WTC11 (cell line): ENCODE data around the gene DPYSL5. TPM values are rescaled to one million over a fixed set of nuclear protein-coding genes. Genes with fewer than 3 reads are reported as not detected.

Experiments used
- ATAC-seq: fragments of 200-7000 bp; cut with Tn5 transposase; 2 replicates; pipeline ENCODE4 v1.10.0; 2021; ENCODE audit warnings: mild to moderate bottlenecking, moderate library complexity
- CTCF ChIA-PET: fragments of 300-600 bp; sonication (Branson Sonifier 250); formaldehyde crosslinking; loops from one replicate; lab custom pipeline; 2021; ENCODE audit warnings: antibody characterized with exemption; lab: Charles Lee
- POLR2A ChIA-PET: fragments of 350-600 bp; sonication (Branson Sonifier 250); formaldehyde crosslinking; loops from one replicate; lab custom pipeline; 2021; ENCODE audit warnings: antibody characterized with exemption; lab: Charles Lee
- DNase-seq: peaks from one replicate; pipeline ENCODE4 v3.0.0; 2021; ENCODE audit warnings: low spot score
- H3K27ac Mint-ChIP-seq: 2 replicates; pipeline ENCODE4 v1.8.0; 2021; ENCODE audit warnings: mixed read lengths
- H3K27me3 Mint-ChIP-seq: 2 replicates; pipeline ENCODE4 v1.8.0; 2021; ENCODE audit warnings: low read depth, mild to moderate bottlenecking, moderate library complexity, mixed read lengths
- H3K36me3 Mint-ChIP-seq: 2 replicates; pipeline ENCODE4 v1.8.0; 2021; ENCODE audit warnings: mixed read lengths
- H3K4me1 Mint-ChIP-seq: 2 replicates; pipeline ENCODE4 v1.8.0; 2022; ENCODE audit warnings: mixed read lengths
- H3K4me3 Mint-ChIP-seq: 2 replicates; pipeline ENCODE4 v1.8.0; 2021; ENCODE audit warnings: mild to moderate bottlenecking, moderate library complexity, mixed read lengths
- H3K9me3 Mint-ChIP-seq: 2 replicates; pipeline ENCODE4 v1.8.0; 2021; ENCODE audit warnings: mixed read lengths
- CREB1 ChIP-seq: sonication (generic); formaldehyde crosslinking; IDR thresholded peaks from 2 replicates; pipeline ENCODE4 v1.8.0; 2023; ENCODE audit warnings: mild to moderate bottlenecking, missing genetic modification reagents
- EMX1 ChIP-seq: fragments of 250-450 bp; sonication (Bioruptor Pico); IDR thresholded peaks from 2 replicates; pipeline ENCODE4 v1.8.0; 2021; ENCODE audit warnings: mild to moderate bottlenecking
- ESRRA ChIP-seq: sonication (generic); formaldehyde crosslinking; IDR thresholded peaks from 2 replicates; pipeline ENCODE4 v1.8.1; 2022; ENCODE audit warnings: mild to moderate bottlenecking, missing genetic modification reagents, borderline replicate concordance
- FOXK1 ChIP-seq: sonication (generic); formaldehyde crosslinking; IDR thresholded peaks from 2 replicates; pipeline ENCODE4 v1.8.0; 2022; ENCODE audit warnings: mild to moderate bottlenecking, moderate library complexity, missing genetic modification reagents
- IRF2 ChIP-seq: sonication (generic); formaldehyde crosslinking; IDR thresholded peaks from 2 replicates; pipeline ENCODE4 v1.8.0; 2022; ENCODE audit warnings: low read depth, missing genetic modification reagents, borderline replicate concordance
- JAZF1 ChIP-seq: fragments of 250-450 bp; sonication (Bioruptor Pico); IDR thresholded peaks from 2 replicates; pipeline ENCODE4 v1.9.0; 2021; ENCODE audit warnings: moderate library complexity, mild to moderate bottlenecking, inconsistent platforms
- NFYB ChIP-seq: sonication (generic); formaldehyde crosslinking; conservative IDR thresholded peaks from 2 replicates; pipeline ENCODE4 v1.8.0; 2022; ENCODE audit warnings: low read depth, missing genetic modification reagents
- OVOL2 ChIP-seq: fragments of 250-450 bp; sonication (Bioruptor Pico); IDR thresholded peaks from 2 replicates; pipeline ENCODE4 v1.9.0; 2021; ENCODE audit warnings: mild to moderate bottlenecking, borderline replicate concordance
- RELA ChIP-seq: sonication (generic); formaldehyde crosslinking; IDR thresholded peaks from 2 replicates; pipeline ENCODE4 v1.8.1; 2022; ENCODE audit warnings: missing genetic modification reagents, mild to moderate bottlenecking, borderline replicate concordance
- SOX15 ChIP-seq: fragments of 250-450 bp; sonication (Bioruptor Pico); IDR thresholded peaks from 2 replicates; pipeline ENCODE4 v1.9.0; 2021; ENCODE audit warnings: mild to moderate bottlenecking
- SP1 ChIP-seq: sonication (generic); formaldehyde crosslinking; conservative IDR thresholded peaks from 2 replicates; pipeline ENCODE4 v1.8.1; 2022; ENCODE audit warnings: missing genetic modification reagents
- TEAD1 ChIP-seq: sonication (generic); formaldehyde crosslinking; IDR thresholded peaks from 2 replicates; pipeline ENCODE4 v1.8.0; 2022; ENCODE audit warnings: mild to moderate bottlenecking, missing genetic modification reagents
- ZBTB21 ChIP-seq: sonication (generic); formaldehyde crosslinking; IDR thresholded peaks from 2 replicates; pipeline ENCODE4 v1.8.1; 2023; ENCODE audit warnings: mild to moderate bottlenecking, missing genetic modification reagents, borderline replicate concordance
- ZNF121 ChIP-seq: sonication (generic); formaldehyde crosslinking; IDR thresholded peaks from 2 replicates; pipeline ENCODE4 v1.8.0; 2023; ENCODE audit warnings: missing genetic modification reagents
- ZNF138 ChIP-seq: sonication (generic); formaldehyde crosslinking; conservative IDR thresholded peaks from 2 replicates; pipeline ENCODE4 v1.8.1; 2022; ENCODE audit warnings: mild to moderate bottlenecking, moderate library complexity, missing genetic modification reagents
- ZNF232 ChIP-seq: sonication (generic); formaldehyde crosslinking; IDR thresholded peaks from 2 replicates; pipeline ENCODE4 v1.8.0; 2022; ENCODE audit warnings: mild to moderate bottlenecking, missing genetic modification reagents
- ZNF317 ChIP-seq: sonication (generic); formaldehyde crosslinking; IDR thresholded peaks from 2 replicates; pipeline ENCODE4 v1.8.1; 2023; ENCODE audit warnings: low read depth, mild to moderate bottlenecking, moderate library complexity, missing genetic modification reagents, borderline replicate concordance
- total RNA-seq: library from RNA; stranded (reverse); gene quantifications from 3 replicates; pipeline ENCODE4 v1.2.3, GENCODE V29; 2021
- TF ChIP-seq, protein P1 (sequence below): sonication (generic); formaldehyde crosslinking; IDR thresholded peaks from 2 replicates; pipeline ENCODE4 v1.8.1; 2023; ENCODE audit warnings: mild to moderate bottlenecking, missing genetic modification reagents, borderline replicate concordance
- TF ChIP-seq, protein P2 (sequence below): sonication (generic); formaldehyde crosslinking; IDR thresholded peaks from 2 replicates; pipeline ENCODE4 v1.8.1; 2022; ENCODE audit warnings: mild to moderate bottlenecking, missing genetic modification reagents, moderate library complexity, borderline replicate concordance
- TF ChIP-seq, protein P3 (sequence below): sonication (generic); formaldehyde crosslinking; IDR thresholded peaks from 2 replicates; pipeline ENCODE4 v1.8.1; 2022; ENCODE audit warnings: low read depth, missing genetic modification reagents, borderline replicate concordance
- TF ChIP-seq, protein P4 (sequence below): fragments of 250-450 bp; sonication (Bioruptor Pico); IDR thresholded peaks from 2 replicates; pipeline ENCODE4 v1.9.0; 2021; ENCODE audit warnings: mild to moderate bottlenecking
- TF ChIP-seq, protein P5 (sequence below): sonication (generic); formaldehyde crosslinking; IDR thresholded peaks from 2 replicates; pipeline ENCODE4 v1.8.1; 2022; ENCODE audit warnings: low read depth, mild to moderate bottlenecking, moderate library complexity, missing genetic modification reagents, borderline replicate concordance
- TF ChIP-seq, protein P6 (sequence below): fragments of 250-450 bp; sonication (Bioruptor Pico); conservative IDR thresholded peaks from 2 replicates; pipeline ENCODE4 v1.9.0; 2021; ENCODE audit warnings: mild to moderate bottlenecking
- TF ChIP-seq, protein P7 (sequence below): fragments of 250-450 bp; sonication (Bioruptor Pico); IDR thresholded peaks from 2 replicates; pipeline ENCODE4 v1.9.0; 2021; ENCODE audit warnings: mild to moderate bottlenecking

The DPYSL5 gene
- total RNA-seq, 1 experiment from 2014 or later, result 12.1 TPM

DNA sequence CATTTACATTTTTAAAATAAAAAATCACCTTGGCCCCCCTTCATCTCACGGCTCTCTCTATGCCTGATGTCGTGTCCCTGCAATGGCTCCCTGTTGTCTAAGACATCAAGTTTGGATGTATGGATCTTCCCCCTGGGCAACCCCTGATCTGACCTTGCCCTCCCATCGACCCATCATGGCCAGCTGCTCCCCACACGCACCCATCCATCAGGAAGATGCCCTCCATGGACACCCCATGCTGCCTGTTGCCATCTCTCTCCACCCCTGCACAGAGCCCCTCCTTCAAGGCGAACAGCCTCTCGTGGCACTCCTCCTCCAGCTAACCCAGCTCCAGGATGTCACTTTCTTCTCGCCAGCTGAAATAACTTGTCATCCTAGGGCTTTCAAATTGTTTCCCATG, 59.5 kb downstream of the DPYSL5 start (continued):
- TF ChIP-seq, protein P1, sequence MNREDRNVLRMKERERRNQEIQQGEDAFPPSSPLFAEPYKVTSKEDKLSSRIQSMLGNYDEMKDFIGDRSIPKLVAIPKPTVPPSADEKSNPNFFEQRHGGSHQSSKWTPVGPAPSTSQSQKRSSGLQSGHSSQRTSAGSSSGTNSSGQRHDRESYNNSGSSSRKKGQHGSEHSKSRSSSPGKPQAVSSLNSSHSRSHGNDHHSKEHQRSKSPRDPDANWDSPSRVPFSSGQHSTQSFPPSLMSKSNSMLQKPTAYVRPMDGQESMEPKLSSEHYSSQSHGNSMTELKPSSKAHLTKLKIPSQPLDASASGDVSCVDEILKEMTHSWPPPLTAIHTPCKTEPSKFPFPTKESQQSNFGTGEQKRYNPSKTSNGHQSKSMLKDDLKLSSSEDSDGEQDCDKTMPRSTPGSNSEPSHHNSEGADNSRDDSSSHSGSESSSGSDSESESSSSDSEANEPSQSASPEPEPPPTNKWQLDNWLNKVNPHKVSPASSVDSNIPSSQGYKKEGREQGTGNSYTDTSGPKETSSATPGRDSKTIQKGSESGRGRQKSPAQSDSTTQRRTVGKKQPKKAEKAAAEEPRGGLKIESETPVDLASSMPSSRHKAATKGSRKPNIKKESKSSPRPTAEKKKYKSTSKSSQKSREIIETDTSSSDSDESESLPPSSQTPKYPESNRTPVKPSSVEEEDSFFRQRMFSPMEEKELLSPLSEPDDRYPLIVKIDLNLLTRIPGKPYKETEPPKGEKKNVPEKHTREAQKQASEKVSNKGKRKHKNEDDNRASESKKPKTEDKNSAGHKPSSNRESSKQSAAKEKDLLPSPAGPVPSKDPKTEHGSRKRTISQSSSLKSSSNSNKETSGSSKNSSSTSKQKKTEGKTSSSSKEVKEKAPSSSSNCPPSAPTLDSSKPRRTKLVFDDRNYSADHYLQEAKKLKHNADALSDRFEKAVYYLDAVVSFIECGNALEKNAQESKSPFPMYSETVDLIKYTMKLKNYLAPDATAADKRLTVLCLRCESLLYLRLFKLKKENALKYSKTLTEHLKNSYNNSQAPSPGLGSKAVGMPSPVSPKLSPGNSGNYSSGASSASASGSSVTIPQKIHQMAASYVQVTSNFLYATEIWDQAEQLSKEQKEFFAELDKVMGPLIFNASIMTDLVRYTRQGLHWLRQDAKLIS (CRISPR knock-in tag), result no peak
- TF ChIP-seq EMX1 (CRISPR knock-in tag) (no peak), TEAD1 (no peak), ZNF138 (no peak), SP1 (CRISPR knock-in tag) (no peak)
- TF ChIP-seq, protein P2, sequence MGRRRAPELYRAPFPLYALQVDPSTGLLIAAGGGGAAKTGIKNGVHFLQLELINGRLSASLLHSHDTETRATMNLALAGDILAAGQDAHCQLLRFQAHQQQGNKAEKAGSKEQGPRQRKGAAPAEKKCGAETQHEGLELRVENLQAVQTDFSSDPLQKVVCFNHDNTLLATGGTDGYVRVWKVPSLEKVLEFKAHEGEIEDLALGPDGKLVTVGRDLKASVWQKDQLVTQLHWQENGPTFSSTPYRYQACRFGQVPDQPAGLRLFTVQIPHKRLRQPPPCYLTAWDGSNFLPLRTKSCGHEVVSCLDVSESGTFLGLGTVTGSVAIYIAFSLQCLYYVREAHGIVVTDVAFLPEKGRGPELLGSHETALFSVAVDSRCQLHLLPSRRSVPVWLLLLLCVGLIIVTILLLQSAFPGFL (CRISPR knock-in tag), result no peak
- TF ChIP-seq, protein P3, sequence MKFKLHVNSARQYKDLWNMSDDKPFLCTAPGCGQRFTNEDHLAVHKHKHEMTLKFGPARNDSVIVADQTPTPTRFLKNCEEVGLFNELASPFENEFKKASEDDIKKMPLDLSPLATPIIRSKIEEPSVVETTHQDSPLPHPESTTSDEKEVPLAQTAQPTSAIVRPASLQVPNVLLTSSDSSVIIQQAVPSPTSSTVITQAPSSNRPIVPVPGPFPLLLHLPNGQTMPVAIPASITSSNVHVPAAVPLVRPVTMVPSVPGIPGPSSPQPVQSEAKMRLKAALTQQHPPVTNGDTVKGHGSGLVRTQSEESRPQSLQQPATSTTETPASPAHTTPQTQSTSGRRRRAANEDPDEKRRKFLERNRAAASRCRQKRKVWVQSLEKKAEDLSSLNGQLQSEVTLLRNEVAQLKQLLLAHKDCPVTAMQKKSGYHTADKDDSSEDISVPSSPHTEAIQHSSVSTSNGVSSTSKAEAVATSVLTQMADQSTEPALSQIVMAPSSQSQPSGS (CRISPR knock-in tag), result no peak

DNA sequence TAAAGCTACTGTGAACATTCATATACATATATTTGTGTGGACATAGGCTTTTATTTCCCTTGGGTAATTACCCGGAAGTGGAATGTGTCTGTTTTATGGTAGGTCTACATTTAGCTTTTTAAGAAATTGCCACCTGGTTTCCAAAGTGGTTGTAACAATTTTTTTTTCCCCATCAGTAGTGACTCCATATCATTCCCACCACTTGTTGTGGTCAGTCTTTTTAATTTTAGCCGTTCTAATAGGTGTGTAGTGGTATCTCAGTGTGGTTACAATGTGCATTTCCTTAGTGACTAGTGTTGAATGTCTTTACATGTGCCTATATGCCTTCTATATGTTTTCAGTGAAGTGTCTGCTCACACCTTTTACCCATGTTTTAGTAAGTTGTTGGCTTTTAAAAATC, 62.2 kb downstream of the DPYSL5 start:
- ChIA-PET CTCF (no interaction called here), POLR2A (no interaction called here)
- Mint-ChIP-seq H3K36me3 (no peaks in the 10 kb centered on the region), H3K9me3 (no peaks in the 10 kb centered on the region), H3K4me3 (no peak overlapping the region), H3K4me1 (peaks cover 32% of the 10 kb centered on the region), H3K27me3 (peaks cover 3% of the 10 kb centered on the region; the same call in 1 of the 2 replicates), H3K27ac (no peak overlapping the region)
- DNase-seq (no peak), ATAC-seq (no peak)
- TF ChIP-seq SOX15 (CRISPR knock-in tag) (no peak), FOXK1 (no peak), IRF2 (CRISPR knock-in tag) (no peak), ESRRA (CRISPR knock-in tag) (no peak), SP1 (CRISPR knock-in tag) (no peak), NFYB (CRISPR knock-in tag) (no peak), ZNF232 (CRISPR knock-in tag) (no peak), ZNF121 (no peak), JAZF1 (no peak), ZNF317 (CRISPR knock-in tag) (no peak), CREB1 (no peak), OVOL2 (CRISPR knock-in tag) (no peak), RELA (no peak), ZBTB21 (CRISPR knock-in tag) (no peak)
- TF ChIP-seq, protein P4, sequence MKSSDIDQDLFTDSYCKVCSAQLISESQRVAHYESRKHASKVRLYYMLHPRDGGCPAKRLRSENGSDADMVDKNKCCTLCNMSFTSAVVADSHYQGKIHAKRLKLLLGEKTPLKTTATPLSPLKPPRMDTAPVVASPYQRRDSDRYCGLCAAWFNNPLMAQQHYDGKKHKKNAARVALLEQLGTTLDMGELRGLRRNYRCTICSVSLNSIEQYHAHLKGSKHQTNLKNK, result no peak
- TF ChIP-seq, protein P5, sequence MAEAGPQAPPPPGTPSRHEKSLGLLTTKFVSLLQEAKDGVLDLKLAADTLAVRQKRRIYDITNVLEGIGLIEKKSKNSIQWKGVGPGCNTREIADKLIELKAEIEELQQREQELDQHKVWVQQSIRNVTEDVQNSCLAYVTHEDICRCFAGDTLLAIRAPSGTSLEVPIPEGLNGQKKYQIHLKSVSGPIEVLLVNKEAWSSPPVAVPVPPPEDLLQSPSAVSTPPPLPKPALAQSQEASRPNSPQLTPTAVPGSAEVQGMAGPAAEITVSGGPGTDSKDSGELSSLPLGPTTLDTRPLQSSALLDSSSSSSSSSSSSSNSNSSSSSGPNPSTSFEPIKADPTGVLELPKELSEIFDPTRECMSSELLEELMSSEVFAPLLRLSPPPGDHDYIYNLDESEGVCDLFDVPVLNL (CRISPR knock-in tag), result no peak
- TF ChIP-seq, protein P6, sequence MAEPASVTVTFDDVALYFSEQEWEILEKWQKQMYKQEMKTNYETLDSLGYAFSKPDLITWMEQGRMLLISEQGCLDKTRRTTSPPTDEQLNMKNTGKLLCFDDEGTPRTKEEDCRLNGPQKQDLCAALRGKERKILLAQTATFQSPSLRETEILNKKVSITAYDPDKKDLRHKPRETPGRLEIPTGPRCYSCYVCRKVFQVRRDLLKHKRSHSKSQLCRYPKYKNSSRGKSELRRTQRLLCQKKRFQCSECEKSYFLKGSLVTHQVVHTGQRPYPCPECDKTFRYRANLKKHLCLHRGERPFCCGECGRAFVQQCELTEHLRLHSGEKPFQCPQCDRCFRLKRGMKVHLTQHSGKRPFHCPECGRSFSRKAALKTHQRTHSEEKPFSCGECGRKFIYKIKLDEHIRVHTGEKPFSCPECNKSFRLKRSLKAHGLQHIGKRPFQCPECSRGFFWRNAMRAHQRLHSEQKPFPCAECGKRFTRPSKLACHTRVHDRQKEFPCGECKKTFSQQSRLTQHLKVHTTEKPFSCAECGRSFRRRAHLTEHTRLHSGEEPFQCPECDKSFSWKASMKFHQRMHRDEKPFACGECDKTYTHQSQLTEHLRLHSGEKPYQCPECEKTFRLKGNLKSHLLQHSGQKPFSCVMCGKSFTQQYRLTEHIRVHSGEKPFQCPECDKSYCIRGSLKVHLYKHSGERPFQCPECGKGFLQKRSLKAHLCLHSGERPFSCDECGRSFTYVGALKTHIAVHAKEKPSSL, result no peak
- TF ChIP-seq, protein P7, sequence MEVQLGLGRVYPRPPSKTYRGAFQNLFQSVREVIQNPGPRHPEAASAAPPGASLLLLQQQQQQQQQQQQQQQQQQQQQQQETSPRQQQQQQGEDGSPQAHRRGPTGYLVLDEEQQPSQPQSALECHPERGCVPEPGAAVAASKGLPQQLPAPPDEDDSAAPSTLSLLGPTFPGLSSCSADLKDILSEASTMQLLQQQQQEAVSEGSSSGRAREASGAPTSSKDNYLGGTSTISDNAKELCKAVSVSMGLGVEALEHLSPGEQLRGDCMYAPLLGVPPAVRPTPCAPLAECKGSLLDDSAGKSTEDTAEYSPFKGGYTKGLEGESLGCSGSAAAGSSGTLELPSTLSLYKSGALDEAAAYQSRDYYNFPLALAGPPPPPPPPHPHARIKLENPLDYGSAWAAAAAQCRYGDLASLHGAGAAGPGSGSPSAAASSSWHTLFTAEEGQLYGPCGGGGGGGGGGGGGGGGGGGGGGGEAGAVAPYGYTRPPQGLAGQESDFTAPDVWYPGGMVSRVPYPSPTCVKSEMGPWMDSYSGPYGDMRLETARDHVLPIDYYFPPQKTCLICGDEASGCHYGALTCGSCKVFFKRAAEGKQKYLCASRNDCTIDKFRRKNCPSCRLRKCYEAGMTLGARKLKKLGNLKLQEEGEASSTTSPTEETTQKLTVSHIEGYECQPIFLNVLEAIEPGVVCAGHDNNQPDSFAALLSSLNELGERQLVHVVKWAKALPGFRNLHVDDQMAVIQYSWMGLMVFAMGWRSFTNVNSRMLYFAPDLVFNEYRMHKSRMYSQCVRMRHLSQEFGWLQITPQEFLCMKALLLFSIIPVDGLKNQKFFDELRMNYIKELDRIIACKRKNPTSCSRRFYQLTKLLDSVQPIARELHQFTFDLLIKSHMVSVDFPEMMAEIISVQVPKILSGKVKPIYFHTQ (CRISPR knock-in tag), result no peak
